HCT116 (cell line): Measurements from ENCODE around the gene PLGRKT. TPM values are rescaled to one million over a fixed set of nuclear protein-coding genes. Genes with fewer than 3 reads are reported as not detected.
"Not testable (repeated sequence)": the region's sequence is repeated elsewhere in the genome, so short reads cannot be mapped to it uniquely, and the experiment has no call there.

ENCODE experiments used
- ATAC-seq: fragments of 200-7000 bp; cut with Tn5 transposase; 2 replicates; pipeline ENCODE4 v1.9.1; 2020; ENCODE audit warnings: mild to moderate bottlenecking, moderate library complexity
- BruUV-seq: library from RNA; stranded (reverse); fragments of 400-500 nt; replicated peaks from 2 replicates; lab custom pipeline; 2021; lab: Mats Ljungman, UMichigan
- CTCF ChIA-PET: fragments of 300-600 bp; sonication (Branson Sonifier 250); formaldehyde crosslinking; loops from one replicate; lab custom pipeline; 2021; ENCODE audit warnings: antibody characterized with exemption; lab: Charles Lee
- POLR2A ChIA-PET: fragments of 300-600, 350-600 bp; sonication (Branson Sonifier 250); formaldehyde crosslinking; loops from one replicate; lab custom pipeline; 2021; ENCODE audit warnings: antibody characterized with exemption; lab: Charles Lee
- RAD21 ChIA-PET, 2 experiments: fragments of 300-600 bp; sonication (Branson Sonifier 250); formaldehyde crosslinking; loops; one replicate each; lab custom pipeline; 2023; ENCODE audit warnings: low total read pairs in 2 of 2; ENCODE audit not compliant: uncharacterized antibody in 2 of 2, unreplicated experiment in 2 of 2, low non-redundant PET in 1 of 2; lab: Charles Lee
- DNase-seq: peaks from one replicate; pipeline ENCODE4 v3.0.0-alpha.2; 2010; ENCODE audit warnings: low read depth, low spot score
- H2AFZ ChIP-seq: fragments of 200-600 bp; shearing (Covaris generic), sonication (generic); 2 replicates; pipeline ENCODE4 v1.6.1; 2017; ENCODE audit warnings: low read depth, mixed run types, mixed read lengths, antibody characterized with exemption, low read length; ENCODE audit not compliant: poor library complexity, severe bottlenecking
- H3K27ac ChIP-seq: 2 replicates; pipeline ENCODE4 v1.5.1; 2012; ENCODE audit warnings: low read depth, low read length
- H3K27me3 ChIP-seq: fragments of 200-600 bp; sonication (generic); 2 replicates; pipeline ENCODE4 v1.6.1; 2016; ENCODE audit warnings: mixed run types, low read length, mixed read lengths; ENCODE audit not compliant: insufficient read depth
- H3K36me3 ChIP-seq, 2 experiments: fragments of 200-500 bp in 1 of 2; fragments of 200-600 bp in 1 of 2; sonication (Bioruptor generic) in 1 of 2; sonication (generic) in 1 of 2; 2 replicates each; pipeline versions ENCODE4 v1.5.1 to v1.6.1; 2014 to 2016; ENCODE audit warnings: low read length in 2 of 2, inconsistent platforms in 1 of 2, mixed read lengths in 1 of 2, mixed run types in 1 of 2; ENCODE audit not compliant: insufficient read depth in 2 of 2, control insufficient read depth in 1 of 2
- H3K4me1 ChIP-seq, 2 experiments: fragments of 200-600 bp in 1 of 2; sonication (generic) in 1 of 2; 2 replicates each; pipeline versions ENCODE4 v1.5.1 to v1.6.1; 2012 to 2017; ENCODE audit warnings: low read length in 2 of 2, inconsistent platforms in 1 of 2, mild to moderate bottlenecking in 1 of 2, mixed read lengths in 1 of 2, mixed run types in 1 of 2, moderate library complexity in 1 of 2; ENCODE audit not compliant: insufficient read depth in 2 of 2, control insufficient read depth in 1 of 2
- H3K4me2 ChIP-seq: fragments of 200-600 bp; sonication (generic); 2 replicates; pipeline ENCODE4 v1.6.1; 2017; ENCODE audit warnings: mixed run types, low read length, mixed read lengths
- H3K4me3 ChIP-seq, 2 experiments: fragments of 200-600 bp in 1 of 2; sonication (generic) in 1 of 2; replicated peaks in 1 of 2; 2 replicates each; pipeline ENCODE4 v1.5.1; 2011 to 2016; ENCODE audit warnings: low read length in 2 of 2, control low read depth in 1 of 2, low read depth in 1 of 2, mild to moderate bottlenecking in 1 of 2, mixed read lengths in 1 of 2, mixed run types in 1 of 2
- H3K79me2 ChIP-seq: fragments of 200-600 bp; sonication (generic); 2 replicates; pipeline ENCODE4 v1.6.1; 2017; ENCODE audit warnings: mild to moderate bottlenecking, mixed run types, low read length, moderate library complexity, mixed read lengths; ENCODE audit not compliant: insufficient read depth
- H3K9ac ChIP-seq: fragments of 200-600 bp; sonication (generic); 2 replicates; pipeline ENCODE4 v1.6.1; 2016; ENCODE audit warnings: low read length, mixed read lengths
- H3K9me2 ChIP-seq: fragments of 200-600 bp; sonication (generic), shearing (Covaris generic); 2 replicates; pipeline ENCODE4 v1.6.1; 2017; ENCODE audit warnings: mixed run types, mild to moderate bottlenecking, moderate library complexity; ENCODE audit not compliant: insufficient read depth
- H3K9me3 ChIP-seq, 2 experiments: fragments of 200-500 bp in 1 of 2; fragments of 200-600 bp in 1 of 2; sonication (Bioruptor generic) in 1 of 2; sonication (generic) in 1 of 2; 2 replicates each; pipeline ENCODE4 v1.6.1; 2014 to 2017; ENCODE audit warnings: low read length in 2 of 2, mixed read lengths in 2 of 2, inconsistent platforms in 1 of 2, low read depth in 1 of 2, mild to moderate bottlenecking in 1 of 2, mixed run types in 1 of 2, moderate library complexity in 1 of 2; ENCODE audit not compliant: control insufficient read depth in 1 of 2, insufficient read depth in 1 of 2
- H4K20me1 ChIP-seq: fragments of 200-600 bp; sonication (generic), shearing (Covaris generic); 2 replicates; pipeline ENCODE4 v1.6.1; 2017; ENCODE audit warnings: mixed run types, mild to moderate bottlenecking, moderate library complexity; ENCODE audit not compliant: insufficient read depth
- CBX3 ChIP-seq: IDR thresholded peaks from 2 replicates; pipeline ENCODE4 v1.6.1; 2012; ENCODE audit warnings: low read depth
- ELF1 ChIP-seq: IDR thresholded peaks from 2 replicates; pipeline ENCODE4 v1.6.1; 2012; ENCODE audit warnings: low read depth, borderline replicate concordance
- EZH2 ChIP-seq: fragments of 200-600 bp; sonication (generic); IDR thresholded peaks from 2 replicates; pipeline ENCODE4 v1.6.1; 2017; ENCODE audit warnings: antibody characterized with exemption, mixed run types
- FOSL1 ChIP-seq: IDR thresholded peaks from 2 replicates; pipeline ENCODE4 v1.6.1; 2012; ENCODE audit warnings: low read depth
- POLR2A ChIP-seq: IDR thresholded peaks from 2 replicates; pipeline ENCODE4 v1.7.0; 2011; ENCODE audit warnings: borderline replicate concordance; ENCODE audit not compliant: insufficient read depth, insufficient read length; ENCODE audit errors: extremely low read depth
- POLR2AphosphoS5 ChIP-seq: IDR thresholded peaks from 2 replicates; pipeline ENCODE4 v1.6.1; 2011; ENCODE audit warnings: mild to moderate bottlenecking, low read depth, low read length, moderate library complexity
- SP1 ChIP-seq: IDR thresholded peaks from 2 replicates; pipeline ENCODE4 v1.6.1; 2012; ENCODE audit warnings: low read depth
- YY1 ChIP-seq: IDR thresholded peaks from 2 replicates; pipeline ENCODE4 v1.6.1; 2011; ENCODE audit warnings: low read length, low read depth, moderate library complexity, mild to moderate bottlenecking; ENCODE audit not compliant: insufficient replicate concordance; ENCODE audit errors: extremely low read depth
- ZFX ChIP-seq: fragments of 450-650 bp; IDR thresholded peaks from 2 replicates; pipeline ENCODE4 v1.6.1; 2017
- intact Hi-C: fragments of 100-400 bp; cut with micrococcal nuclease; formaldehyde crosslinking; loops from 2 replicates; pipeline ENCODE4 v1.10.0; 2022
- total RNA-seq: library from RNA; stranded (reverse); gene quantifications from one replicate; pipeline ENCODE4 v1.2.1, GENCODE V29; 2021; ENCODE audit not compliant: unreplicated experiment
- TF ChIP-seq, protein P1 (sequence below): IDR thresholded peaks from 2 replicates; pipeline ENCODE4 v1.6.1; 2012
- TF ChIP-seq, protein P2 (sequence below), 3 experiments: fragments of 200-600 bp in 1 of 3; sonication (generic) in 1 of 3; IDR thresholded peaks in 2 of 3; conservative IDR thresholded peaks in 1 of 3; 2 replicates each; pipeline ENCODE4 v1.5.1; 2012 to 2017; ENCODE audit warnings: low read depth in 2 of 3, low read length in 2 of 3, antibody characterized with exemption in 1 of 3, borderline replicate concordance in 1 of 3, control low read depth in 1 of 3, mild to moderate bottlenecking in 1 of 3, mixed read lengths in 1 of 3, mixed run types in 1 of 3, moderate library complexity in 1 of 3; ENCODE audit not compliant: insufficient read depth in 1 of 3
- TF ChIP-seq, protein P3 (sequence below): IDR thresholded peaks from 2 replicates; pipeline ENCODE4 v1.6.1; 2012; ENCODE audit warnings: low read depth

The PLGRKT gene
- total RNA-seq, 1 experiment from 2014 or later: 23.8 TPM

DNA sequence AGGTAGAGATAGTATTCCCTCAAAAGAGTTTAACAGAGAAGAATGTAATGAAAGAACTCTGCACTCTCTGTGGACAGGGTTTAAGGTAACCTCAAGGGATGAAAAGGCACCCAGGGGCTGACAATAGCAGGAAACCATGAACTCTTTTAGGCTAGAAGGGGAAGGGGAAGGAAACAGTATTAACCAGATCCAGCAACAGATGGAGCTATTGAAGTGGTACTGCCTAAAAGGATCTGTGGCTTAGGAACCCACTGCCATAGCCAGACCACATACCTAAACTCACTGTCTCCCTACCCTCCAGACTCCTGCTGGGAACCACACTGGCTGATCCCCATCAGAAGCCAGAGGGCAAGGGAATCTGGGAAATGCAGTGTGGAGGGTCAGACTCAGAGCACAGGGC is 35.5 kb downstream of the PLGRKT start (continued):
- TF ChIP-seq ELF1: no peak
- no peak for TF ChIP-seq FOSL1
- TF ChIP-seq CBX3: no peak
- TF ChIP-seq, all 23 proteins: peak for 0

DNA sequence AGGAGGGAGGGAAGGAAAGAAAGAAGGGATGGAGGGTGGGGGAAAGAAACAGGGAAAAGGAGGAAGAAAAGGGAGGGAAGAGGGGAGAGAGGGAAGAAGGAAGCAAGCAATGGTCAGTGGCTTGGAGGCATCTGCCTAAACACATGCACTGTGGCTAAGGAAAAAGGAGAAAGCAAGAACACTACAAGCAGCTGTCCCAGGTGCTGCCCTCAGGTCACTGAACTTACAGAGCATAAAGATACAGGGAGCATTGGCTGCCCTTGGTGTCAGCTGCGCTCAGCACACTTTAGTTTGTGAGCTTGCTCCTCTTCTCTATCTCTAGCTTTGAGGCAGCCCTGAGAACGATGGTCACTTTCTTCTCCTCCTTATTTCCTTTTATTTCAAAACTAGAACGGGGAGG is 40.2 kb downstream of the PLGRKT start:
- H3K4me1 ChIP-seq, intact Hi-C loops, H3K27me3 ChIP-seq, BruUV-seq, H2AFZ ChIP-seq, H3K9me3 ChIP-seq, DNase-seq, H4K20me1 ChIP-seq, ATAC-seq, H3K27ac ChIP-seq, H3K9me2 ChIP-seq, H3K79me2 ChIP-seq, POLR2A ChIA-PET, H3K4me2 ChIP-seq, RAD21 ChIA-PET, H3K4me3 ChIP-seq, H3K36me3 ChIP-seq, H3K9ac ChIP-seq: not testable (repeated sequence)
- CTCF ChIA-PET: interaction anchor here (0.9 kb wide), 1 partner anchor 19 kb away, joined by 3 read pairs; no protein-coding TSS in a partner anchor

DNA sequence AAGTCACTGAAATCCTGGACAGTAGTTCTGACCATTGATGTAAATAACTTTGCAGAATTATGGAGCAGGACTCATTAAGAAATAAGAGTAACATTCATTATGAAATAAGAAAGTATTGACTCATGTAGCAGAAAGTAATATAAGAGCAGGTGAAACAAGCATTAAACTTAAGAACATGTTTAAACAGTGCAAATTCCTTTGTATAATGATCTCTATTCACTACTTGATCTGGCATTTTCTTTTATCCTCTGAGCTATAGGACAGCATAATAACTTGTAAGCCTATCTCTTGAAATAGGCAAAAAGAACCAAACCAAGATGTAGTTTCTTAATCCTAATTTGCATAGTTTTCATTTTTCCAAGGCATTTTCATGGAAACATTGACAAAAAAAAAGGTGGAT is 42.3 kb downstream of the PLGRKT start:
- no peaks in the 10 kb centered on the region for H3K4me1 ChIP-seq
- no peaks in the 10 kb centered on the region for H3K79me2 ChIP-seq
- ATAC-seq (no peak), DNase-seq (no peak)
- ChIA-PET RAD21 (no interaction called here), POLR2A (no interaction called here), CTCF (no interaction called here)
- H3K9ac ChIP-seq: no peak overlapping the region
- H3K9me3 ChIP-seq: no peaks in the 10 kb centered on the region
- H3K27me3 ChIP-seq: no peaks in the 10 kb centered on the region
- no peak overlapping the region for H3K4me3 ChIP-seq
- H3K27ac ChIP-seq: no peak overlapping the region
- no peaks in the 10 kb centered on the region for H3K36me3 ChIP-seq
- no peak overlapping the region for H2AFZ ChIP-seq
- no peaks in the 10 kb centered on the region for H3K9me2 ChIP-seq
- BruUV-seq: no TSS peak
- no peaks in the 10 kb centered on the region for H4K20me1 ChIP-seq
- TF ChIP-seq ELF1: no peak
- TF ChIP-seq, protein P1, sequence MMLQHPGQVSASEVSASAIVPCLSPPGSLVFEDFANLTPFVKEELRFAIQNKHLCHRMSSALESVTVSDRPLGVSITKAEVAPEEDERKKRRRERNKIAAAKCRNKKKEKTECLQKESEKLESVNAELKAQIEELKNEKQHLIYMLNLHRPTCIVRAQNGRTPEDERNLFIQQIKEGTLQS: no peak
- TF ChIP-seq, protein P2, sequence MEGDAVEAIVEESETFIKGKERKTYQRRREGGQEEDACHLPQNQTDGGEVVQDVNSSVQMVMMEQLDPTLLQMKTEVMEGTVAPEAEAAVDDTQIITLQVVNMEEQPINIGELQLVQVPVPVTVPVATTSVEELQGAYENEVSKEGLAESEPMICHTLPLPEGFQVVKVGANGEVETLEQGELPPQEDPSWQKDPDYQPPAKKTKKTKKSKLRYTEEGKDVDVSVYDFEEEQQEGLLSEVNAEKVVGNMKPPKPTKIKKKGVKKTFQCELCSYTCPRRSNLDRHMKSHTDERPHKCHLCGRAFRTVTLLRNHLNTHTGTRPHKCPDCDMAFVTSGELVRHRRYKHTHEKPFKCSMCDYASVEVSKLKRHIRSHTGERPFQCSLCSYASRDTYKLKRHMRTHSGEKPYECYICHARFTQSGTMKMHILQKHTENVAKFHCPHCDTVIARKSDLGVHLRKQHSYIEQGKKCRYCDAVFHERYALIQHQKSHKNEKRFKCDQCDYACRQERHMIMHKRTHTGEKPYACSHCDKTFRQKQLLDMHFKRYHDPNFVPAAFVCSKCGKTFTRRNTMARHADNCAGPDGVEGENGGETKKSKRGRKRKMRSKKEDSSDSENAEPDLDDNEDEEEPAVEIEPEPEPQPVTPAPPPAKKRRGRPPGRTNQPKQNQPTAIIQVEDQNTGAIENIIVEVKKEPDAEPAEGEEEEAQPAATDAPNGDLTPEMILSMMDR (IDR thresholded peaks at IDR 0.05 in 2 of 3, conservative IDR thresholded peaks at IDR 0.05 in 1 of 3; ENCODE audit: borderline replicate concordance in 1 of 3, insufficient read depth in 1 of 3, low read depth in 2 of 3, low read length in 2 of 3): no peak
- no peak for TF ChIP-seq SP1
- TF ChIP-seq POLR2AphosphoS5: no peak
- no peak for TF ChIP-seq YY1
- TF ChIP-seq POLR2A: no peak
- TF ChIP-seq, protein P3, sequence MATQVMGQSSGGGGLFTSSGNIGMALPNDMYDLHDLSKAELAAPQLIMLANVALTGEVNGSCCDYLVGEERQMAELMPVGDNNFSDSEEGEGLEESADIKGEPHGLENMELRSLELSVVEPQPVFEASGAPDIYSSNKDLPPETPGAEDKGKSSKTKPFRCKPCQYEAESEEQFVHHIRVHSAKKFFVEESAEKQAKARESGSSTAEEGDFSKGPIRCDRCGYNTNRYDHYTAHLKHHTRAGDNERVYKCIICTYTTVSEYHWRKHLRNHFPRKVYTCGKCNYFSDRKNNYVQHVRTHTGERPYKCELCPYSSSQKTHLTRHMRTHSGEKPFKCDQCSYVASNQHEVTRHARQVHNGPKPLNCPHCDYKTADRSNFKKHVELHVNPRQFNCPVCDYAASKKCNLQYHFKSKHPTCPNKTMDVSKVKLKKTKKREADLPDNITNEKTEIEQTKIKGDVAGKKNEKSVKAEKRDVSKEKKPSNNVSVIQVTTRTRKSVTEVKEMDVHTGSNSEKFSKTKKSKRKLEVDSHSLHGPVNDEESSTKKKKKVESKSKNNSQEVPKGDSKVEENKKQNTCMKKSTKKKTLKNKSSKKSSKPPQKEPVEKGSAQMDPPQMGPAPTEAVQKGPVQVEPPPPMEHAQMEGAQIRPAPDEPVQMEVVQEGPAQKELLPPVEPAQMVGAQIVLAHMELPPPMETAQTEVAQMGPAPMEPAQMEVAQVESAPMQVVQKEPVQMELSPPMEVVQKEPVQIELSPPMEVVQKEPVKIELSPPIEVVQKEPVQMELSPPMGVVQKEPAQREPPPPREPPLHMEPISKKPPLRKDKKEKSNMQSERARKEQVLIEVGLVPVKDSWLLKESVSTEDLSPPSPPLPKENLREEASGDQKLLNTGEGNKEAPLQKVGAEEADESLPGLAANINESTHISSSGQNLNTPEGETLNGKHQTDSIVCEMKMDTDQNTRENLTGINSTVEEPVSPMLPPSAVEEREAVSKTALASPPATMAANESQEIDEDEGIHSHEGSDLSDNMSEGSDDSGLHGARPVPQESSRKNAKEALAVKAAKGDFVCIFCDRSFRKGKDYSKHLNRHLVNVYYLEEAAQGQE: no peak
- TF ChIP-seq EZH2: no peak
- no peak for TF ChIP-seq ZFX
- H3K4me2 ChIP-seq: no peak overlapping the region
- intact Hi-C loops: no loop called here
